Stomach (tissue), 4 donors: ENCODE data around the gene HCN2.

ENCODE experiments used
- CTCF ChIP-seq, 7 experiments: fragments of 450-650 bp in 4 of 7; fragments of 200-600 bp in 3 of 7; sonication (generic) in 3 of 7; IDR thresholded peaks; one replicate each; pipeline ENCODE4 v1.5.1; 2016 to 2019; ENCODE audit warnings: antibody characterized with exemption in 7 of 7, control low read depth in 2 of 7, mild to moderate bottlenecking in 1 of 7
- EP300 ChIP-seq: sonication (generic); formaldehyde crosslinking; IDR thresholded peaks from one replicate; pipeline ENCODE4 v1.6.1; 2017; ENCODE audit warnings: antibody characterized with exemption
- POLR2AphosphoS5 ChIP-seq, 3 donors: sonication (generic); formaldehyde crosslinking; IDR thresholded peaks; one replicate each; pipeline ENCODE4 v1.6.1; 2016; ENCODE audit warnings: antibody characterized with exemption in 3 of 3

- TF ChIP-seq POLR2AphosphoS5 (IDR thresholded peaks at IDR 0.05) = no peak
- TF ChIP-seq EP300 = no peak
- TF ChIP-seq CTCF (IDR thresholded peaks at IDR 0.05) = no peak
These were observed 50.5 kb downstream of the HCN2 start for GRCh38 chr19:640161-640558.
